NOMO-1 (cell line): ENCODE data around the gene FNBP1L.
A peak's percentile ranks its signal among the peaks of the same experiment; 100 is the strongest.
"Not testable (repeated sequence)": the region's sequence is repeated elsewhere in the genome, so short reads cannot be mapped to it uniquely, and the experiment has no call there.

Experiments used
- DNase-seq, 2 experiments: peaks; one replicate each; lab custom pipeline; 2025; ENCODE audit not compliant: unreplicated experiment in 2 of 2; lab: John Stamatoyannopoulos, UW

FNBP1L gene

DNA sequence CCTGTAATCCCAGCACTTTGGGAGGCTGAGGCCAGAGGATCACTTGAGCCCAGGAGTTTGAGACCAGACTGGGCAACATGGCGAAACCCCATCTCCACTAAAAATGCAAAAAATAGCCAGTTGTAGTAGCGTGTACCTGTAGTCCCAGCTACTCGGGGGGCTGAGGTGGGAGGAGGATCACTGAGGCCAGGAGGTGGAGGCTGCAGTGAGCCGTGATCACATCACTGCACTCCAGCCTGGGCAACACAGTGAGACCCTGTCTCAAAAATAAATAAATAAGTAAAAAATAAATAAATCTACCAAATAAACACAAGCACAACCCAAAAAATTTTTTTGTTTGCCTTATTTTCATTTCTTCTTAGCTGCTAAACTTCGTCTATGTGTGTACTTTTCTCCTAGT lies 34.0 kb downstream of the FNBP1L start:
- not testable (repeated sequence) for DNase-seq

- no peak for DNase-seq
Observed at GRCh38 chr1:93483200-93483599, 35.3 kb downstream of the FNBP1L start.

DNA sequence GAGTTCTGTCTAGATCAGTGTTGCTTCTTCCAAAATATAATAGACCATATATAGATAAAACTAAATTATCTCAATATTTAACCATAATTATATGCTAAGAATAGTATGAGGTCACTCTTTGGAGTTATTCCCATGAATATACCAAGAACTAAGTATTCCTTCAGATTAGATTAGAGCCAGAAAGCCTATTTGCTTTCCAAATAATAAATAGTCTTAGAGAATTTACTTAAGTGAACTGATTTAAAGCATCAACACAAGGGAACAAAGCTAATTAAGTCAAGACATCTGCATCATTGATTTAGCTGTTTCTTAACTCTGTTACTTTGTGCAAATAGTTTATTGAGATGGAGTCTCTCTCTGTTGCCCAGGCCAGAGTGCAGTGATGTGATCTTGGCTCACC lies 35.7 kb downstream of the FNBP1L start:
- DNase-seq, result no peak

DNA sequence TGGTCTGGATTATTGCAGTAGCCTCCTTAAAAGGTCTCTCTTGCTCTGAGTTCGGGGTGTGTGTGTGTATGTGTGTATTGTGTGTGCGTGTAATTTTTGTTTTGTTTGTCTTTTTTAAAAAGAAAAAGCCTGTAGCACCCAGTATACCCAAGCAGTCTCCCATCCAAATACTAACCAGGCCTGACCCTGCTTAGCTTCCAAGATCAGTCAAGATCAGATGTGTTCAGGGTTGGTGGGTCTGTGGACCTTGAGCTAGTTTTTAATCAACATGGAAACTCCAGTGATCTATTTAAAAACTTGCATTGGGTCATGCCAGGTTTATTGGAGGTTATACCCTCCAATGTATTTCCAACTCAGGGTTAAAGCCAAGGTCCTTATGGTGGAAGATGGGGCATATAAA lies 40.3 kb downstream of the FNBP1L start:
- DNase-seq, result no peak

DNA sequence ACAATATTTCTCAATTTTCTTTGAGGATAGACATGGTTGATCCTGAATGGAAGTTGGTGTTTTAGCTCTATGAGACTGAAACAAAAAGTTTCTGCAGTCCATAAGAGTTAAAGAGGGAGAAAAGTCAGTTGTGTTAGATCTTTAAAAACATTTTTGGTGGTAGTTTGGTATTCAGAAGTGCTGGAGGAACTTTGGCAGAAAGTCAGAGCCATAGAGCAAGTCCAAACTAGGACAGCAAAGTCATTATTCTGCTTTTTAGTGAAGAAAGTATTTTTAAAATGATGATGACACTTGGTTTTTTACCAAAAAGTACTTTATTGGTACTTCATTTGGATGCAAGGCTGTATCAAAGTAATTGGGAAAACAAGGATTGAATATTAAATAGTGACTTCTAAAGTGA lies 41.8 kb downstream of the FNBP1L start:
- DNase-seq, result no peak

- DNase-seq, result peak in 1 of 2 experiments; percentile 64
Observed at GRCh38 chr1:93490357-93490756, 42.4 kb downstream of the FNBP1L start.

- DNase-seq, result no peak
Observed at GRCh38 chr1:93495911-93496310, 48.0 kb downstream of the FNBP1L start.

DNA sequence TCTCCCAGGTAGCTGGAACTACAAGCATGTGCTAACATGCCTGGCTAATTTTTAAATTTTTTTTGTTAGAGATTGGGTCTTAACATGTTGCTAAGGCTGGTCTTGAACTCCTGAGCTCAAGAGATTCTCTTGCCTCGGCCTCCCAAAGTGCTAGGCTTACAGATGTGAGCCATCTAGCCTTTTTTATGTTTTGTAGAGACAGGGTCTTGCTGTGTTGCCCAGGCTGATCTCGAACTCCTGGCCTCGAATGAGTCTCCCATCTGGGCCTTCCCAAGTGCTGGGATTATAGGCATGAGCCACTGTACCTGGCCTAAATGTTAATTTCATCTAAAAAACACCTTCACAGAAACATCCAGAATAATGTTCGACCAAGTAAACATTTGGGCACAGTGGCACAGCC lies 48.6 kb downstream of the FNBP1L start:
- DNase-seq, result no peak

DNA sequence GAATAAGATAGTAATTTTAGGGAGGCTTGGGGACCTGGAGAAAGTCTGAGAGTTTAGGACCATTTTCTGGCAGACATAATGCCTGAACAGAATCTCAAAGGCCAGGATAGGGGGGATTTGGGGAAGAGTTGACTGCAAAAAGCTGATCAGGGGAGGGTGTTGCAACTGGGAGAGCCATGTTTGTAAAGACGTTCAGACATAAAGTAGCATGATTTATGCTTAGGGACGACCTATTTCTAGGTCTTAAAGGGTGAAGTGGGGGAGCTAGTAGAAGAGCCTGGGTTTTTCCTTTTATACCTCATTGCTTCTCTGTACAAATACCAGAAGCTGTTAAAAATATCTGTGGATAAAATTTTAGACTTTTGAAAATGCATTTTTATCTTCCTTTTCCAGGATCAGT lies 51.2 kb downstream of the FNBP1L start:
- DNase-seq, result no peak

DNA sequence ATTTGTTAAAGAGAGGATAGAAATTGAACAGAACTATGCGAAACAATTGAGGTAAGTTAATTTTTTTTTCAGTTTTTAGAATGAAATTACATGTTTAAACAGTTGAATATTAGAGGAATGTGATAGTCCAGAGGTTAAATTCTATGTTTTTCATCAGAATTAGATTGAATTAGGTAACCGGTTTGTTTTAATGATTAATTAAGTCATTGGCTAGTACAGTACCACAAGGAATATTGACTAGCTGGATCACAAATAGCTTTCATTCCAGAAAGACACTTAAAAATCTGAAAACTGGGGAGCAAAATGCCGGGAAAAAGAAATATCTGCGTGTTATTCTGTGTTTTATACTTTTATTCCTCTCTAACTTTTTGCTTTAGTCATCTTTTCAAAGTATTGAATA lies 51.6 kb downstream of the FNBP1L start:
- DNase-seq, result no peak

- DNase-seq, result no peak
Observed at GRCh38 chr1:93500275-93500674, 52.4 kb downstream of the FNBP1L start.

DNA sequence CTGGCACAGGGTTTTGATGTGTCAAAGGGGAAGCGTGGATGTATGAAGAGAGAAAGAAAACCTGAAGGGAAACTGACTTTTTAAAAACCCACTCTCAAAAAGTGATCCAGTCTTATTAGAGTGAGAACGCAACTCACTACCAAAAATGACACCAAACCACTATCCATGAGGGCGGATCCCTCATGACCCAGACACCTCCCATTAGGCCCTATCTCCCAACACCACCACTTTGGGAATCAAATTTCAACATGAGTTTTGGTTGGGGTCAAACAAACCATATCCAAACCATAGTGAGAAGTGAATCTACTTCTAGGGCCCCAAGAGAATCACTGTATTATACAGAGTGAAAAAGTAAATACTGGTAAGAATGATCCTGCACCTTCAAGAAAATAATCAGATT lies 53.5 kb downstream of the FNBP1L start:
- DNase-seq, result no peak

GRCh38 chr1:93501829-93502369 lies 54.0 kb downstream of the FNBP1L start:
- DNase-seq, result no peak

- no peak for DNase-seq
Observed at GRCh38 chr1:93502571-93502970, 54.7 kb downstream of the FNBP1L start.

- no peak for DNase-seq
Observed at GRCh38 chr1:93503163-93503562, 55.2 kb downstream of the FNBP1L start.

DNA sequence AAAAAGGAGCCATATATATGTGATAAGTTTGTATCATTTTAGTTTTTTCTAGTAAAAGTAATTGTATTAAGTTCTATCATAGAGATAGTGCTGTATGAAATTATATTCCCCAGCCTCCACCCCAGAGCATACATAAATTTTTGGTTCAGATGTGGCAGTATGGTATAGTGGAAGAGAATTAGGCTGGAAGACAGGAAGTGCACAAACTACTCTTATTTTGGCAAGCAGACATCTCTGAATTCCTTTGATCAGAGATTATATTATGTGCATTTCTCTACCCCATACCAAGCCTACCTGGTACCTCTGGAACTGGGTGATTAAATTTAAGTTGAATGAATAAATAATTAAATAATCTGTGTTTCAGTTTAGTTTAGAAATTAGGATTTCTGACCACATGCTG lies 55.9 kb downstream of the FNBP1L start:
- no peak for DNase-seq

DNA sequence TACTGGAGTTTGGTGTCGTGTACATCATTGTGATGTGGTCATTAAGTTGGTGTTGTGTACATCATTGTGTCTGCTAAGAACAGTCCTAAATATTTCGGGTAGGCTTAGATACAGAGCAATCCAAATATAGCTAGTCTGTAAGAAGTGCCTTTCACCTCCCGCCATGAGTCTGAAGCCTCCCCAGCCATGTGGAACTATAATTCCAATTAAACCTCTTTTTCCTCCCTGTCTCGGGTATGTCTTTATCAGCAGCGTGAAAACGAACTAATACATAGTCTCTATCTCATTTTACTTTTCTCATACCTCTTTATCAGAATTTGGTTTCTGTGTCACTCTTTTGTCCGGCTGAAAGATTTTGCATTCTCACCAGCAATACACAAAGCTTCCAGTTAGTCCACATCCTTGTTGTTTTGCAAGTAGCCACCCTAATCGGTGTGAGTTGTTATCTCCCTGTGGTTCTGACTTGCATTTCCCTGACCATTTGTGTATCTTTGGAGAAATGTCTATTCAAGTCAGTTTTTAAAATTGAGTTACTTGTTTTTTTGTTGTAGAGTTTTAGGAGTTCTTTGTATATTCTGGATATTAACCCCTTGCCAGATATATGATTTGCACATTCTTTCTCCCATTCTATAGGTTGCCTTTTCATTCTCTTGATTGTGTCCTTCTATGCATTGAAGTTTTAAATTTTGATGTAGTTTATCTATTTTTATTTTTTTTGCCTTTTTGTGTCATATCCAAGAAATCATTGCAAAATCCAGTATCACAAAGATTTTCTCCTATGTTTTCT lies 56.5 kb downstream of the FNBP1L start:
- DNase-seq, result no peak

- no peak for DNase-seq
Observed at GRCh38 chr1:93506126-93506525, 58.2 kb downstream of the FNBP1L start.

DNA sequence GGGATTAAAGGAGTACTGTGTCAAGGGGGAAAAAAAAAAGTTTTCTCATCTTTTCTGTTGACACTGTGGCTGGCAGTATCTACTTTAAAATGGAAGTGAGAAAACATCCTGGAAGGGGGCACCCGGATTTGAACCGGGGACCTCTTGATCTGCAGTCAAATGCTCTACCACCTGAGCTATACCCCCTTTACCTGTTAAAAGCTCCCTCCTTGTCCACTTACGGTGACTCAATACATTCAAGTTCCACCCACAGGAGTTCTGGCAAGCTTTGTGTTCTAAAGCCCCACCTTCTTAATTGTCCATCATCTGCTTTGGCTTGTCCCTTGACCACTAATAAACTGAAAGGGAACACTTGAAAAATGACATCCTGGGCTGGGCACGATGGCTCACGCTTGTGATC lies 68.2 kb downstream of the FNBP1L start:
- no peak for DNase-seq

DNA sequence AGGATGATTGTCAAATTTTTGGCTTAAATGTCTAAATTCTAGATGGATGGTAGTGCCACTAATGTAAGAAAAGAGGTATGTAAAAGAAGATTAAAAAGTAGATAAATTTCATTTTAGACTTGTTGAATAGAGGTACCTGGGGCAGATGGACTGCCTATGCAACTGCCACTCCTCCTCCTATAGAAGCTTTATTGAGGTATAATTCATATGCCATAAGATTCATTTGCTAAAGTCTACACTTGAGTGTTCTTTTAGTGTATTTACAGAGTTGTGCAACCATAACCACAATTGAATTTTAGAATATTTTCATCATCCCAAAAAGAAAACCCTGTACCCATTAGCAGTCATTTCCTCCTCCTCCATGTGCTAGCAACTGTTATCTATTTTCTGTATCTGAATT lies 70.6 kb downstream of the FNBP1L start:
- DNase-seq, result no peak

GRCh38 chr1:93519199-93519829 lies 71.4 kb downstream of the FNBP1L start:
- DNase-seq, result no peak

DNA sequence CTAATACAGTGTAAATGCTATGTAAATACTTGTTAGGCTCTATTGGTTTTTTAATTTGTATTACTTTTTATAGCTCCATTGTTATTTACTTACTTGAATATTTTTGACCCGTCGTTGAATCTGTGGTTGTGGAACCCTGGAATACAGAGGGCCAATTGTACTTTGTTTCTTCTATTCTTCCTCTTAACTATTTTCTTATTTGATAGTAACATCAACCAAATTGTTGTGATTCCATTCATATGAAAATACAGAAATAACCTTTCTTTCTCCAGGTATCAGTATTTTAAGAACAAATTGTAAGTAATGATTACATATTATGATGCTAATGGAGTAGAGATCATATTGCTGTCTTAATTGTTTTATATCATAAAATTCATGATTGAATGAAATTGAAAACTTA lies 73.7 kb downstream of the FNBP1L start:
- no peak for DNase-seq
